Activated T-helper 2 cell treated with anti-CD3 and anti-CD28 coated beads, Interferon-gamma antibody, Interleukin-2, Interleukin-4, amounts not matched to agents 10 μg/mL and 5 μg/mL and 100 μg/mL, durations not matched to agents 14 hours and 24 hours and 36 hours (primary cell): ENCODE measurements around the gene HELLS. TPM values are rescaled to one million over a fixed set of nuclear protein-coding genes. Genes with fewer than 3 reads are reported as not detected.

ENCODE experiments used
- total RNA-seq: library from RNA; stranded (reverse); gene quantifications from 2 replicates; pipeline ENCODE4 v1.2.3, GENCODE V29; 2022

The HELLS gene
- total RNA-seq, 1 donor from 2014 or later: 230 TPM

Other genes with a start within 250 kb of the HELLS start
- 41.2 and 43.6 TPM in 2 replicates for gene NOC3L, start 182.8 kb upstream of the HELLS start, total RNA-seq
- gene TBC1D12, start 143.2 kb upstream of the HELLS start, total RNA-seq: 0.85 and 1.4 TPM in 2 replicates
- gene CYP2C18, start 137.9 kb downstream of the HELLS start, total RNA-seq: 0.57 and 0.64 TPM in 2 replicates
- not detected in 2 replicates for gene CYP2C19, start 216.9 kb downstream of the HELLS start, total RNA-seq